HUDEP-2 (cell line): Measurements from ENCODE around the gene NXT1.
"Not testable (repeated sequence)": the region's sequence is repeated elsewhere in the genome, so short reads cannot be mapped to it uniquely, and the experiment has no call there.

Experiments
- DNase-seq, 76 experiments: peaks; one replicate each; lab custom pipeline; 2025; ENCODE audit not compliant: unreplicated experiment in 76 of 76; lab: John Stamatoyannopoulos, UW

Gene NXT1

DNA sequence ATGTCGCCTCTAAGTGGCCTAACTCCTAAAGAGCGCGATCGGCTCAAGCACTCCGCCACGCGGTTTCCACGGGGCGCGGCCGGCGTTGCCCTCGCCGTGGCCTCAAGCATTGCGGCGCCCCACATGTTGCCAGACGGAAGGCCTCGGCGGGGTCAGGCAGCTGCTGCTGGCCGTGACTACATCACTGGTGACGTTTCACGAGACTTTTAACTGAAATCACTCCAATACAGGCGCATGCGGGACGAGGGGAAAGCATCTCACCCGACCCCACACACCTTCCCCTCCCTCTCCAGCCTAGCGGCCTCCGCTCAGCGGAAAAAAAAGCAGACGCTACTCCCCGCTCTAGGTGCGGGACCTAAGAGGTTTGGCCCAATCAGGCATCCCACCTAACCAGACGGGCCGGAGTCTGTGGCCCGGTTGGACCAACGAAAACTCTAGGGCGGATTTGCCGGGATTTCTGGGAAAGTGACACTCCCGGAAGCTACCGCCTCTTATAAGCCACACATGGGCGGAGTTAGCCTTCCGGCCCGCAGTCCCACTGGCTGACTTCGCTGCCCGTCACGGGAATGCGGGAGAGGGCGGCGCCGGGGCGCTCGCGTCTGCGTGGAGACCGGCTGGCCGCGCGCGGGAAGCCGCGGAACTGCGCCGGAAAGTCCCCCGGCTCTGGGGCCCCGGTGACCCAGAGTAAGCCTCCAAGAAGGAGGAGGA lies at the start of gene NXT1:
NXT1 (plus strand) TSS at position 596 of the 708 bp plus-strand sequence. CDS start 3,251 bp downstream, outside the sequence.
- DNase-seq, result peak in 75 of 76 experiments; percentile 63 to 98 (median 93)

DNA sequence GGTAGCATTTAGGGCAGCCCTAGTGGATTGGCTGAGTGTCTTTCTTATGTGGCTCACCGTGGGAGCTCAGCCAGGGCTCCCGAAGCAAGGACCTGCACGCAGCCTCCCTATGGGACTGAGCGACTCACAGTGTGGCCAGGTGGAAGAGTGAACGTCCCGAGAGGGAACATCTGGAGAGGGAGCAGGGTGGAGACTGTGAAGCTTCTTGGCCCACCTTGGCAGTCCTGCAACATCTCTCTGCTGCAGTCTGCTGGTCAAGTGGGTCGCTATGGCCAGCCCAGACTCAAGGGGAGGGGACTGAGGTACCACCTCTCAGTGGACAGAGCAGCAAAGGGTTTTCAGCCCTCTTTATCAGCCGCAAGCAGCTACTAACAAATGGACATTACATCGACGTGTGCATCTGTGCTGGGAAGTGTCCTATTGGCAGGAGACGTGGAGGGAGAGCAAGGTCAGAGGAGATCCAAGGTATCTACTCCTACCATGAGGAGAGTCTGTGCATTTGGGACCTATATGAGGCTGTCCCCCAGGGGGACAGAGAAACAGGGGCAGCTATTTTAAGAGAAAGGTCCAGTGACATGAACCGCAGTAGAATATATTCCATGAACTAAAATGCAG lies 49.0 kb upstream of the NXT1 start:
- no peak for DNase-seq

DNA sequence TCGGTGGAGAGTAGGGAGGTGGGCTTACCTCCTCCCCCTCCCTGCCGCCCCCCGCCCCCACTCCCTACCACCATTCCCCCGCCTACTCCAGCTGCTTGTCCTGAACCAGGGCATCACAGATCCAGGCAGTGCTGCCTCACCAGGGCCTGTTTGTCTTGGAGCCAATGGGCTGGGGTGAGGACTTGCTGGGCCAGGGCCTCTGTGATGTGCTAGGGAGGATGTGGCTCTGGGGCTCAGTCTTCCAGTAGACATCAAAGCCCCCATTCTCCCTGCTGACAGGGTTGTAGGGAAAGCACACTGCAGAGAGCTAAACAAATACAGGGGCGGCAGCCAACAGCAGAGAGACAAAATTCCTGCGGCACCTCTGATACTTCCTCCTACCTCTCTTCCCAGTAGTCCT lies 48.2 kb upstream of the NXT1 start:
- DNase-seq, result no peak

DNA sequence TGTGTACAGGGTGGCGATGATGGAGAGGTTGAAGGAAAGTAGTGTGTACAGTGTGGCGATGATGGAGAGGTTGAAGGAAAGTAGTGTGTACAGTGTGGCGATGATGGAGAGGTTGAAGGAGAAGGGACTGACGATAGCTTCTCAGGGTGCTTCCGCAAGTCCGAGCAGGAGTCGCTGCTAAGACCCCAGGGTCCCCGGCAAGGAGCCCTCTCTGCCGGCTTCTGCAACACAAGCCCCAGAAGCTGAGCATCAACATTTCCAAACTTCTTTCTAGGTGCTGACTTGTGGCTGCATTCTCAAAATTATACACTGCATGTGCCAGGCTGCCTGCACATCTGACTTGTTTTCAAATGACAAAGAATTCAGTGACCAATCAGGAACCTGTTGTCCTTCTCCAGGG lies 47.8 kb upstream of the NXT1 start:
- no peak for DNase-seq

DNA sequence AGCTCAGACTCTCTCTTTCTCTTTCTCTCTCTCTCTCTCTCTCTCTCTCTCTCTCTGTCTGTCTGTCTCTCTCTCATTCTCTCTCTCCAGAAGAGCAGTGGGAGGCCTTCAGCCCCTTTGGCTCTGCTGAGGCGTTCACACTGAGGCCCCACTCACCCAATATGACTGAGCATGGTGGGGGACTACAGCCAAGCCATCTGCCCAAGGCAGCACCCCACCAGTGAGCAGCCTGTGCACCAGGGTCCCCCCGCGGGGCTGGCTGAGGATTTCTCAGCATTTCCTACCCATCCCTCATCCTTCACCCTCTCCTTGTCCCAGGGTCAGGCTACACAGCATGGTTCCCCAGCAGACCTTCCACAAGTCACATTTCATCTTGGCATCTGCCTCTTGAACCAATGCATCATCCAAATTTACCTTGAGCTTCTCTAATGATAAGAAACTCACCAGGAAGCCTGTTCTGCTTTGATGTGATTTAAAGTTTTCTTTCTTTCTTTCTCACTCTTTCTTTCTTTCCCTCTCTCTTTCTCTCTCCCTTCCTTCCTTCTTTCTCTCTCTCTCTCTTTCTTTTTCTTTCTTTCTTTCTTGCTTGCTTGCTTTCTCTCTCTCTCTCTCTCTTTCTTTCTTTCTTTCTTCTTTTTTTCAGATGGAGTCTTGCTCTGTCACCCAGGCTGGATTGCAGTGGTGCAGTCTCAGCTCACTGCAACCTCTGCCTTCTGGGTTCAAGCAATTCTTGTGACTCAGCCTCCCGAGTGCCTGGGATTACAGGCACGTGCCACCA lies 47.1 kb upstream of the NXT1 start:
- DNase-seq, result no peak

DNA sequence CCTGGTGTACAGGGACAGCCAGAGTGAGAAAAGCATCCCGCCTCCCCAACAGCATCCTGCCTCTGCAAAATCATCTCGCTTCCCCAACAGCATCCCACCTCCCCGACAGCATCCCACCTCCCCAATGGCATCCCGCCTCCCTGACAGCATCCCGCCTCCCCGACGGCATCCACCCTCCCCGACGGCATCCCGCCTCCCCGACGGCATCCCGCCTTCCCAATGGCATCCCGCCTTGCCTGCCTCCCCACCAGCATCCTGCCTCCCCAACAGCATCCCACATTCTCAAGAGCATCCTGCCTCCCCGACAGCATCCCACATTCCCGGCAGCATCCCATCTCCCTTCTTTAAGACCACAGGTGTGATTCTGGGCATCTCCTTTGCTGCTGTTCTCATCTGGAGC lies 46.0 kb upstream of the NXT1 start:
- DNase-seq, result no peak

DNA sequence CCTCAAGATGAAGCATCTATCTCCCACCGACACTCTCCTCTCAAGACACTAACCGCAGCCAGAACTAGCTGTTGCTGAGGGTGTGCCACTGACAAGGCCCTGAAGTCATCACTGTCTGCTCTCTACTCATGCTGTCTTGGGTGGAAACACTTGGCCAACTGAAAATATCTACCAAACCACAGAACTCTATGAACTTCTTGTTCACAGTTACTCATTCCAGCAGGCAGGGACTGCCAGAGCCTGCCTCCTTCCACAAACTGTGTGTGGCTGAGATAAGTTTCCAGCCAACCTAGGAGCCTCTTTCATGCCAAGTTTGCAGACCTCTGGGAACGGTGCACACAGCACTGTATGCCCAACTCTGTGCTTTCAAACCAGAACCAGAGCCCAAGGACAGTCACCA lies 45.5 kb upstream of the NXT1 start:
- peak in 18 of 76 experiments; percentile 3 to 73 (median 40) for DNase-seq

DNA sequence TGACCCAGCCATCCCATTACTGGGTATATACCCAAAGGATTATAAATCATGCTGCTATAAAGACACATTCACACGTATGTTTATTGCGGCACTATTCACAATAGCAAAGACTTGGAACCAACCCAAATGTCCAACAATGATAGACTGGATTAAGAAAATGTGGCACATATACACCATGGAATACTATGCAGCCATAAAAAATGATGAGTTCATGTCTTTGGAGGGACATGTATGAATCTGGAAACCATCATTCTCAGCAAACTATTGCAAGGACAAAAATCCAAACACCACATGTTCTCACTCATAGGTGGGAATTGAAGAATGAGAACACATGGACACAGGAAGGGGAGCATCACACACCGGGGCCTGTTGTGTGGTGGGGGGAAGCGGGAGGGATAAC lies 43.2 kb upstream of the NXT1 start:
- not testable (repeated sequence) for DNase-seq

DNA sequence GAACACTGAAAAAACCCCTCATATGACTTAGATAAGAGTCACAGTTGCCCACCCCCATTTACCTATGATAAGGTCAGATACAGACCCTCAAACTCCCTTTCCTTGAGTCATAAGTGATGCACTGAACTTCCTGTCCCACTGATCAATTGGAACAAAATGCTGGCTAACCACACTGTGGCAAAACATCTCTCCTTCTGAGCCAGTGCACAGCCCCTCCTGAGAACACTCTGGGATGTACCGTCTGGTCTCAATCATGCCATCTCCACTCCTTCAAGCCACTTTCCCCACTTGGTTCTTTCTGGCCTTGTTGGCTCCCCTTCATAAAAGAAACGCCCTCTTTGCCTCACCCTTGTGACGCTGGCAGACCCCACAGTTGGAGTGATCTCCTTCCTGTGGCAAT lies 42.6 kb upstream of the NXT1 start:
- DNase-seq, result no peak

DNA sequence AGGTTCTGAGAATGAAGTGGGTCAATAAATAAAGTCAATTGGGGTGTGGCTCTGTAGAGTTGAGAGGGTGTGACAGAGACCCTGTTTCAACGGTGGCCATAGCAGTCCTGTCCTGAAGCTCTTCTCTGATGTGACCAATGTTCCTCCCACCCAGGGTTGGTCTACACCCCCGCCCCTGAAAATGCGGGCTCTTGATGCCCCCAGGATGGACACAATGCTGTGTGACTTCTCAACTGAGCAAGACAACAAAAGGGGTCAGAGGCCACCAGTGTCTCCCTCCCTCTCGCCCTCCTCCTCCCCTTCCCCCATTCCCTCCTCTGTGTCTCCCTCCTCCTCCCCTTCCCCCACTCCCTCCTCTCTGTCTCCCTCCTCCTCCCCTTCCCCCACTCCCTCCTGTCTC lies 41.7 kb upstream of the NXT1 start:
- DNase-seq, result no peak

DNA sequence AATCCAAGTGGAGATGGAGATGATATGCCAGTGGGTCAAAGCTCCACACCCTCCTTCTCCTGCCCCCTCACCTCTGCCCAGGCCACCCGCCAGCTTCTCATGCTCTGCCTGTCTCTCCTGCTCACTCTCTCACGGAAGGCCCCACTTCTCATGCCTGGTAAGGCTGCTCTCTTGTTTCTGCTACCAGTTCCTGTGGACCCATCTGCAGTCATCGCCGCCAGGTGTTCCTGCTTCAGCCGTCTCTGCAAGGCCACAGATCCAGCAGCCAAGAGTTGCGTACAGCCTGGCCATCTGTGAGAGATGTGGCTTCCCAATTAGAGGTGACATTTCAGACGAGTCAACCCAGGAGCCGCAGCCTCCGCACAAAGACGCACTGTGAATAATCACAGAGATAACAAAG lies 40.8 kb upstream of the NXT1 start:
- DNase-seq, result no peak

DNA sequence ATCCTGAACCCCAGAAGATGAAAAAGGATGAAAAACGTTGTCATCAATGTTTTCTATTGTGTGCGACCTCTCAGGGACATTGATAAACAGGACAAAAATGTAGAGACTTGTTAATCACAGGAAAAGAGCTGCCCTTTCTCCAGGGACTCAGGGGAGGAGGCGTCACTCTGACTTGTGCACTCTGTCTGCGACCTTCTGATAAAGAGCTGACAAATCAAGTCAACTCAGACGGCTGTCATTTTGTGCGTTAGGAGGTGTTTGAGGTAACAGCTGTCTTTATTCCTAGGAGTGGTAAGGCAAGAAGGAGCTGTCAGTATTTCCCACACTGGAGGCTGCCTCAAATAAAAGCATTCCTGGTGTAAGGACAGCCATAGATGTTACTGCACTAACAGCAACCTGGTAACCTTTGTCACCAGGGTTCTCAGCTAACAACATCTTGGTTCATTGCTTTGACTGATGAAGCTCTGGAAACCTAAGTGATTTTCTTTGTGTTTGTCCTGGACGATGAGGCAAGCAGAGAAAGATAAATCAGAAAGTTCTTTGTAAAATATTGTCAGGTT lies 38.6 kb upstream of the NXT1 start:
- peak in 34 of 76 experiments; percentile 2 to 49 (median 23) for DNase-seq

DNA sequence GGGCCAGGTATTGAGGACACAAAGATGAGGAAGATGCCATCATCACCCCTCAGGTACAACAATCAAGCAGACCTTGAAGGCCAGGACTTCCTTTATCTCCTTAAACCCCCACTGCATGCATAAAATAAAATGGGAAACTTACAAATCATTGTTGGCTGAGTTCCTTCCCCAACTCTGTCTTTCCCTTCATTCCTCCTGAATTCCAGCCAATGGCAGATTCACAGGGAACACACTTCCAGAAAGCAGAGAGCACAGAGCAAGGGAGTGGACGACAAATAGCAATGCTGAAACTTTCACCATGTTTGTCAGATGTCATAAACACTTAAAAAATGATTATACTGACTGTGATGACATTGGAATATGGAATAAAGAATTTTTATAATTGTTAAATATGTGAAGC lies 37.3 kb upstream of the NXT1 start:
- DNase-seq, result no peak

DNA sequence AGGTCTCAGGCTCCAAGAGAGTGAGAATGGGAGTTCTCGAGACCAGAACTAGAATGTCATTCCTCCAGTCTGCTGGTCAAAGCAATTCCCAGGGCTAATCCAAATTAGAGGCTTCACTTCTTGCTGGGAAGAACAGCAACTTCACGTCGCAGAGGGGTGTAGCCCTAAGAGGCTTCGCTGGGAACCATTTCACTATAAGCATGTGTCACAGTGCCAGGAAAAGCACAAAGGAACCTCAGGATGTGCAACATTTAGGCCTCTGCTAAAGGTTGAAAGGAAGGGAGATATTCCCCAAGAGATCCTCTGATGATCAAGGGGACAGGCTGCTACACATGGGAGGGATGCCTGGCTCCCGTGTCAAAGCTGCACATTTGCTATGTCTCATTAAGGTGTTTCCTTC lies 35.9 kb upstream of the NXT1 start:
- DNase-seq, result no peak

DNA sequence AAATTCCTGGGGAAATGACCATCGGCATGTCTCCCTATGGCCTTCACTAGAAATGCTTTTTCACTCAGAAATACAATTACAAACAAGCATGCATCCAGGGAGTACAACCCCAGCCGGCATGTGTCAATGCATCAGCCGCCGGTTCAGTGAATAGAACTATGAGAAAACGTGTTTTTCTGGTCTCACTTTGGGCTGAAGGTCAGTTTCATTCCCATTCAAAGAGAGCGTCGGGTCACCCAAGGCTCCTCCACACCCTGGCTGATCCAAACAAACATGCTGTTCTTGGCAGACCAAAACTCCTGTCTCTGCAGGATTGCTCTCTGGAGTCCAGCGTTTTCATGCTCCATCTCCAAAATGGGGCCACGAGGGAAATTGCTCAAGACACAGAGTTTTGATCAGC lies 35.5 kb upstream of the NXT1 start:
- no peak for DNase-seq

DNA sequence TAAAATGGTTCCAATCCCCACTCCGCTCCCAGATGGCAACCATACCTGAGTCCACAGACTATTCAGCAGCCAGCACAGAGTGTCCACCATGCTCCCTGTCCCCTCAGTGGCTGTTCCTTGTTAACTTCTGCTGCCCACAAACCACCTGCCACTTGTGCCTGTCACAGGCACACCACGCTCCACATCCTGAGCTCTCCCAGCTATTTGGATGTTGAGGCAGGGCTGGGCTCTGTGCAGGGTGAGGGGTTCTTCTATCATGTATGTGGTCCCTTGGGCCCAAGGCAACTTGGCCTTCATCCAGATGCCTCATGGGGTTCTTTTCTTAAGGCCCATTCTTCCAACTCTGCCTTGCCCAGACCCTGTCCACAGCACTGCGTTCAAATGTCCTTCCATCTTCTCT lies 34.0 kb upstream of the NXT1 start:
- no peak for DNase-seq

DNA sequence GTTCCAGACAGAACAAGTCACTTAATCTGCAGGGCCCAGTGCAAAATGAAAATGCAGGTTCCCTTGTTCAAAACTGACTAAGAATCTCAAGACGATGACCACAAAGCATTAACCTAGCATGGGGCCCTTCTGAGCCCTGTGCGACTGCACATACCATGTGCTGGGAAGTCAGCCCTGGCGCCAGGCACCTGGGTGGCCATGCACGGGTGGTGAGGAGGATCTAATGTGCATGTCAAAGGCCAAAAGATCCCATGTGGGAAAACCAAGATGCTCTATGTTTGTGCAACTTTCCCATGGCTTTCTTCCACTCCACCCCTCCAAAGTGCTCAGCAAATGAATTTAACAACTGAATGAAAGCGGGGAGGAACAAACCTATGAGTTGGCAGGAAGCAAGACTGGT lies 33.5 kb upstream of the NXT1 start:
- DNase-seq, result no peak

DNA sequence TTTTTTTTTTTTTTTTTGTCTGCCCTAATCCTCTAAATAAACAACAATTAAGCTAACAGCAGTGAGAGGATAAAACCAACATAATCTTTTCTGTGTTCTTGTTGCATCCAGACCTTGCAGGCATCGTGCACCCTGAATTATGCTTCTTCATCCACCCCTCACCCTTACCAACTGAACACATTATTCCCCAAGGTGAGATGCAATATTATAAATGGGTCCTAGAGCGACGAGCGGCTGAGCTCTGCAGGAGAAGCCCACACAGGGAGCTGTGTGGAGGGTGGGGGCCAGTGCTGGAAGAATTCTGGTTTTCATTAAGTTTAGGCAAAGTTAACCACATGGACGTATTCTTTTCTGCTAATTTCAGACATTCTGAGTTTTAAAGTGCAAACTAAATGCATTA lies 32.2 kb upstream of the NXT1 start:
- DNase-seq, result no peak

DNA sequence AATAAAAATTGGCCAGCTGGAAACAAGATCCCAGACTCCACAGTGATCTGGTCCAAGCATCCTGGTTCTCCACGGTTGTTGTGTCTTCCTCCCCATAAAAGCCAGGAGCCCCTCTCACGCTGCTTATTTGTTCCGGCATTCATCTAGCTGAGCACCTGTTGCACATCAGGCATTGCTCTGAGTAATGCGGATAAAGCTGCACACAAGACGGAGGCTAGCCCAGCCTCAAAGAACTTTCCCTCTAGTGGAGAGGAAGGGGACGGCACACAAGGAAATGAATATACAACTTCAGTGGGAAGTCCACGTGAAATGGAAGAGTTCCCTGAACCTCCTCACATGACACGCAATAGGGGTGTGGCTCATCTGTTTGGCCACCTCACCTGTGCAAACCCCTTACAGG lies 30.3 kb upstream of the NXT1 start:
- peak in 4 of 76 experiments; percentile 3 to 29 (median 7) for DNase-seq

DNA sequence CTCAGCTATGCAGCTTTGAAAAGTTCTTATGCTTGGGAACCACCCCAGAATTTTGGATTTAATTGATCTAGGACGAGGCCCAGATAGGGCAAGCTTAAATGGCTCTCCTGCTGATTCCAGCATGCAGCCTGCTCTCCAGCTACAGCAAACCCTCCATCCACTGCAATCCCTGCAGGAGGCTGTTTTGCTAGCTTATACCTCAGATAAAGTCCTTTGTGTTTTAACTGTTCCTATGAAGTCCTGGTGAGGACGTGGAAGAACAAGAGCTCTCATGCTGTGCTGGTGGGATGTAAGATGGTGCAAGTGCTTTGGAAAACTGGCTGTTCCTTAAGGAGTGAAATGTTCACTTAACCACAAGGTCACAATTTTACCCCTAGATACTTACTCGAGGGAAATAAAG lies 25.5 kb upstream of the NXT1 start:
- no peak for DNase-seq

DNA sequence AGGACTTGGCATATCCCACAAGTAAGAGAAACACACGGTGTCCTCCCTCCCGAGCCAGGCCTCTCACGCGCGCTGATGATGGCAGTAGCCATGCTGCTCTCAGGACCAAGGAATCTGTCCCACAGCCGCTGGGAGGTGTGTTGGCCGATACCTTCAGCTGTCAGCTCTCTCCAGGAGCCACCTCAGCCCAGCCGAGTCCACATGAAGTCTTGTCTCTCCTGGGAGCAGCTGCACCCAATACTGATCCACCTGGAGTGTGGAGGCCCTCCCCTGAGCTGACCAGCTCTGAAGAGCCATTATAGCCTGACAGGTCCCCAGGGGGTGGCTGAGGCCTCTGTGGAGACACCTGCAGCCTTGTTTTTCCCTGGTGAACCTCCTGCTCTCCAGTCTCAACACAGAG lies 23.8 kb upstream of the NXT1 start:
- no peak for DNase-seq
